ENCODE results near the gene TMEM255B.
"Not testable (repeated sequence)": the region's sequence is repeated elsewhere in the genome, so short reads cannot be mapped to it uniquely, and the experiment has no call there.

TMEM255B gene

DNA sequence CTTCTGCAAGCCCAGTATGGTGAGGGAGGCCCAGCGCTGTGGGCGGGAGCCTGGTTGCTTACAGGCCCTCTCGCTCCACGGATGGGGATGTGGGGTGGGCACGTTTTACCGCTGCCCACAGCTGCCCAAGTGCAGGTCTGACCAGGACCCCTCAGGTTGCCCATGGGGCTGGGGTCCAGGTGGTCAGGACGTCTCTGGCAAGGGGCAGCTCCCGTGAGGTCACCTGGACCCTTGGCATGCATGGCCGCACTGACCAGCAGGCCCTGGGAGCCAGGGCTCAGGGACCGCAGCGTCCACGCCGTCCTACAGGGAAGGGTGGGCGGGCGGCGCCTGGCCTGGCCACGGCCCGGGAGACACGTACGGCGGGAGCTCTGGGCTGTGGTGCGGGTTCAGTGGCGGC, 72.0 kb downstream of the TMEM255B start:
- no peak overlapping the region for H3K4me3 ChIP-seq (ENCODE audit: severe bottlenecking)
- no peak for ATAC-seq (ENCODE audit: low read depth)
- H3K27me3 ChIP-seq (ENCODE audit: insufficient read depth, poor library complexity, severe bottlenecking) = no peaks in the 10 kb centered on the region

GRCh38 chr13:113832205-113832604, 73.2 kb downstream of the TMEM255B start:
- Histone ChIP-seq H3K27me3 (ENCODE audit: insufficient read depth, poor library complexity, severe bottlenecking) (no peaks in the 10 kb centered on the region), H3K36me3 (ENCODE audit: low read depth) (peaks cover 49% of the 10 kb centered on the region), H3K4me3 (ENCODE audit: severe bottlenecking) (no peak overlapping the region), H3K27ac (ENCODE audit: poor library complexity, severe bottlenecking) (peak overlapping the region; percentile 28), H3K4me1 (ENCODE audit: insufficient read depth, poor library complexity, severe bottlenecking) (peaks cover 11% of the 10 kb centered on the region), H3K9me3 (ENCODE audit: severe bottlenecking) (no peaks in the 10 kb centered on the region)
- TF ChIP-seq CTCF (IDR thresholded peaks at IDR 0.05; ENCODE audit: poor library complexity, severe bottlenecking) = no peak
- DNase-seq (ENCODE audit: low spot score) (no peak), ATAC-seq (ENCODE audit: low read depth) (0 out of 3 replicates have a peak, but pooled peaks have one; percentile 2)

More for the DNA sequence above, 72.0 kb downstream of the TMEM255B start:
- Histone ChIP-seq H3K27ac (ENCODE audit: poor library complexity, severe bottlenecking) (no peak overlapping the region), H3K36me3 (ENCODE audit: low read depth) (peaks cover 53% of the 10 kb centered on the region), H3K9me3 (ENCODE audit: severe bottlenecking) (no peaks in the 10 kb centered on the region), H3K4me1 (ENCODE audit: insufficient read depth, poor library complexity, severe bottlenecking) (peaks cover 6% of the 10 kb centered on the region)
- TF ChIP-seq CTCF (IDR thresholded peaks at IDR 0.05; ENCODE audit: poor library complexity, severe bottlenecking) = no peak
- no peak for DNase-seq (ENCODE audit: low spot score)

- ATAC-seq (ENCODE audit: low read depth) (no peak), DNase-seq (ENCODE audit: low spot score) (no peak)
- TF ChIP-seq CTCF (IDR thresholded peaks at IDR 0.05; ENCODE audit: poor library complexity, severe bottlenecking) = no peak
- H3K36me3 ChIP-seq (ENCODE audit: low read depth) = peaks cover 45% of the 10 kb centered on the region
- no peaks in the 10 kb centered on the region for H3K9me3 ChIP-seq (ENCODE audit: severe bottlenecking)
- H3K27ac ChIP-seq (ENCODE audit: poor library complexity, severe bottlenecking) = peak overlapping the region; percentile 28
- peaks cover 15% of the 10 kb centered on the region for H3K4me1 ChIP-seq (ENCODE audit: insufficient read depth, poor library complexity, severe bottlenecking)
- H3K4me3 ChIP-seq (ENCODE audit: severe bottlenecking) = no peak overlapping the region
- no peaks in the 10 kb centered on the region for H3K27me3 ChIP-seq (ENCODE audit: insufficient read depth, poor library complexity, severe bottlenecking)
Measured at GRCh38 chr13:113832631-113833030, 73.6 kb downstream of the TMEM255B start.

DNA sequence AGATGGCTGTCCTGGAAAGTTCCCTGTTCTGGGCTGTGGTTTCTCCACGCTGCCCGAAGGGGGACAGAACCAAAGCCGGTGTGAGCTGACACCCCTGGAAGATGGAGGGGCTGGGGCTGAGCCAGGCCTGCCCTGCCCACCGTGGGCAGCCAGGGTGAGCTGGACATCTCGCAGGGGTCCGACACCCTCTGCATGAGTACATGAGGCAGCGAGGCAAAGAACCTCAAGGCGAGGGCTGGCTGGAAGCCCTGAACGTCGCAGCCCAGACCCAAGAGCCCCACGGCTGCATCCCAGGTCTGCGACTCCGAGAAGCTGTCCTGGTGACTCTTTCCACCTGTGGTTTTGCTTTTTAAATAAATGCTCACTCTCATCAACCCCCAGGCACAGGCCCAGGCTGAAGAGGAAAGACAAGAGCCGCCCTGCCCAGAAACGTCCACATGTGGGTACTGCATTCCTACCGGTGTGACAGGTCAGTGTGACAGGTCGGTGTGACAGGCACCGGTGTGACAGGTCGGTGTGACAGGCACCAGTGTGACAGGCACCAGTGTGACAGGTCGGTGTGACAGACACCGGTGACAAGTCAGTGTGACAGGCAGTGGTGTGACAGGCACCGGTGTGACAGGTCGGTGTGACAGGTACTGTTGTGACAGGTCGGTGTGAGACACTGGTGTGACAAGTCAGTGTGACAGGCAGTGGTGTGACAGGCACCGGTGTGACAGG, 74.2 kb downstream of the TMEM255B start:
- peak overlapping the region; percentile 28 for H3K27ac ChIP-seq (ENCODE audit: poor library complexity, severe bottlenecking)

DNA sequence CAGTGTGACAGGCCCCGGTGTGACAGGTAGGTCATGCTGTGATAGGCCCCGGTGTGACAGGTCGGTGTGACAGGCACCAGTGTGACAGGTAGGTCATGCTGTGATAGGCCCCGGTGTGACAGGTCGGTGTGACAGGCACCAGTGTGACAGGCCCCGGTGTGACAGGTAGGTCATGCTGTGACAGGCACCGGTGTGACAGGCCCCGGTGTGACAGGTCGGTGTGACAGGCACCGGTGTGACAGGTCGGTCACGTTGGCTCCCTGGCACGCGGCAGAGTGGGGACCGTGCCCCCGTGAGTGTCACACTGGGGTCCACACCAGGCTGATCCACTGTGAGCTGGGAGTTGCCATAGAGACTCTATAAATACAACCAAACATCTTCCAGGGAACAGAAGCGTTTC, 75.0 kb downstream of the TMEM255B start:
- Histone ChIP-seq H3K4me1 (ENCODE audit: insufficient read depth, poor library complexity, severe bottlenecking) (peaks cover 16% of the 10 kb centered on the region), H3K36me3 (ENCODE audit: low read depth) (peaks cover 36% of the 10 kb centered on the region)
- ATAC-seq (ENCODE audit: low read depth); DNase-seq (ENCODE audit: low spot score); H3K9me3 ChIP-seq (ENCODE audit: severe bottlenecking); H3K4me3 ChIP-seq (ENCODE audit: severe bottlenecking); H3K27me3 ChIP-seq (ENCODE audit: insufficient read depth, poor library complexity, severe bottlenecking); H3K27ac ChIP-seq (ENCODE audit: poor library complexity, severe bottlenecking): not testable (repeated sequence)

More for the DNA sequence above, 74.2 kb downstream of the TMEM255B start:
- H3K4me3 ChIP-seq (ENCODE audit: severe bottlenecking) = no peak overlapping the region
- H3K27me3 ChIP-seq (ENCODE audit: insufficient read depth, poor library complexity, severe bottlenecking) = no peaks in the 10 kb centered on the region
- H3K4me1 ChIP-seq (ENCODE audit: insufficient read depth, poor library complexity, severe bottlenecking) = peaks cover 15% of the 10 kb centered on the region
- DNase-seq (ENCODE audit: low spot score) (no peak), ATAC-seq (ENCODE audit: low read depth) (no peak)
- no peak for TF ChIP-seq CTCF (IDR thresholded peaks at IDR 0.05; ENCODE audit: poor library complexity, severe bottlenecking)
- H3K36me3 ChIP-seq (ENCODE audit: low read depth) = peaks cover 38% of the 10 kb centered on the region
- no peaks in the 10 kb centered on the region for H3K9me3 ChIP-seq (ENCODE audit: severe bottlenecking)
